ENCODE results near the gene MED26. TPM values are rescaled to one million over a fixed set of nuclear protein-coding genes. Genes with fewer than 3 reads are reported as not detected.
A peak's percentile ranks its signal among the peaks of the same experiment; 100 is the strongest.

Gene MED26
- total and polyA plus RNA-seq, 2 of the 8 experiments (the other 6 are each of a cell fraction or from before 2014, with no cell fraction given) = 5.3 to 10.7 TPM

- no peaks in the 10 kb centered on the region for H3K27me3 ChIP-seq (replicated peaks in 1 of 4; ENCODE audit: control insufficient read depth in 3 of 4, extremely low read depth in 1 of 4, insufficient read depth in 3 of 4, low read length in 3 of 4)
- H4K91ac ChIP-seq (replicated peaks; ENCODE audit: insufficient read length, low read length) = no peak overlapping the region
- H2AFZ ChIP-seq (ENCODE audit: low read length) = no peak overlapping the region
- H3K4me3 ChIP-seq (ENCODE audit: extremely low read depth in 1 of 4, insufficient read depth in 2 of 4, low read depth in 3 of 4, low read length in 4 of 4) = no peak overlapping the region
- H2AK5ac ChIP-seq (ENCODE audit: low read depth, low read length) = no peak overlapping the region
- H3K4me2 ChIP-seq (ENCODE audit: insufficient read depth in 1 of 2, low read depth in 2 of 2, low read length in 2 of 2) = no peak overlapping the region
- 91% methylated on average over 42 of the region's 52 CpGs; no CpG with 5 or more reads in 1 of the 2 experiments for WGBS, 2 experiments (ENCODE audit: extremely low coverage in 1 of 2, insufficient coverage in 1 of 2, insufficient read length in 1 of 2, insufficient replicate concordance in 2 of 2, low coverage in 1 of 2, low lambda C conversion rate in 2 of 2, missing lambda C conversion rate in 1 of 2)
- FAIRE-seq (no peak), DNase-seq (ENCODE audit: low read depth in 1 of 2, low spot score in 2 of 2) (no peak)
- no peak overlapping the region for H3K9ac ChIP-seq (replicated peaks in 1 of 4; ENCODE audit: extremely low read depth in 1 of 4, low read depth in 3 of 4, low read length in 3 of 4)
- H3K4me1 ChIP-seq (replicated peaks in 1 of 4; ENCODE audit: control insufficient read depth in 3 of 4, insufficient read depth in 4 of 4, low read length in 3 of 4) = peaks cover 0 to 3% (median 0%) of the 10 kb centered on the region in 4 experiments; a peak in 4 of 7 replicates
- H2BK15ac ChIP-seq (ENCODE audit: low read length) = no peak overlapping the region
- TF ChIP-seq RAD21 (IDR thresholded peaks at IDR 0.05 in 1 of 2, conservative IDR thresholded peaks at IDR 0.05 in 1 of 2; ENCODE audit: low read depth in 2 of 2, low read length in 2 of 2) (no peak), TEAD4 (IDR thresholded peaks at IDR 0.05; ENCODE audit: low read depth, low read length) (no peak), POLR2AphosphoS5 (IDR thresholded peaks at IDR 0.05; ENCODE audit: low read depth, low read length) (no peak), EZH2 (IDR thresholded peaks at IDR 0.05; ENCODE audit: low read depth, low read length, severe bottlenecking) (no peak)
- H4K20me1 ChIP-seq (replicated peaks in 1 of 2; ENCODE audit: control insufficient read depth in 1 of 2, insufficient read depth in 2 of 2, low read length in 2 of 2) = peaks cover 16 to 26% of the 10 kb centered on the region in 2 experiments
- no peak overlapping the region for H3K23ac ChIP-seq (ENCODE audit: insufficient read length)
- no peak overlapping the region for H3K4ac ChIP-seq (replicated peaks; ENCODE audit: insufficient read length, low read depth, low read length)
- no peak overlapping the region for H3K14ac ChIP-seq (ENCODE audit: insufficient read length)
- no peak overlapping the region for H3K56ac ChIP-seq (replicated peaks; ENCODE audit: insufficient read length, low read depth, low read length)
- H2BK12ac ChIP-seq (ENCODE audit: low read depth, low read length) = no peak overlapping the region
- H3K27ac ChIP-seq (ENCODE audit: low read depth, low read length) = no peak overlapping the region
- H2BK120ac ChIP-seq (replicated peaks; ENCODE audit: low read depth, low read length) = no peak overlapping the region
- H3K79me1 ChIP-seq (ENCODE audit: low read depth, low read length) = peaks cover 33% of the 10 kb centered on the region
- H2BK5ac ChIP-seq (ENCODE audit: low read depth, low read length) = no peak overlapping the region
- peak overlapping the region; percentile 35; the same call in 1 of the 2 replicates for H4K8ac ChIP-seq (ENCODE audit: extremely low read depth, insufficient read depth, low read length)
- no peaks in the 10 kb centered on the region for H3K9me3 ChIP-seq (ENCODE audit: insufficient read depth in 2 of 2, low read depth in 1 of 2, low read length in 1 of 2)
- peaks cover 4% of the 10 kb centered on the region; the same call in 1 of the 2 replicates for H3K23me2 ChIP-seq (ENCODE audit: low read depth, low read length)
- ChIA-PET CTCF (ENCODE audit: partially characterized antibody) (interaction anchor here (0.7 kb wide), 1 partner anchor 70 kb away, joined by 3 read pairs; no protein-coding TSS in a partner anchor), POLR2A (ENCODE audit: partially characterized antibody) (interaction anchor here (0.7 to 2.6 kb wide), 6 partner anchors 7 to 51 kb away, joined by 3 to 11 read pairs (median 4); partner anchors contain the start of gene MED26)
- H3K79me2 ChIP-seq (ENCODE audit: control insufficient read depth in 1 of 2, insufficient read depth in 2 of 2, low read length in 2 of 2) = peaks cover 0 to 62% of the 10 kb centered on the region in 2 experiments; a peak in 2 of 4 replicates
- peaks cover 0 to 18% (median 7%) of the 10 kb centered on the region in 4 experiments; a peak in 6 of 8 replicates for H3K36me3 ChIP-seq (ENCODE audit: control insufficient read depth in 2 of 4, insufficient read depth in 4 of 4, low read length in 3 of 4)
- H4K5ac ChIP-seq (ENCODE audit: insufficient read length, low read depth, low read length) = no peak overlapping the region
- no peak overlapping the region for H2BK20ac ChIP-seq (ENCODE audit: low read length)
- no peak overlapping the region for H3K18ac ChIP-seq (ENCODE audit: extremely low read depth, low read length)
Observed at GRCh38 chr19:16576690-16577530, 51.1 kb downstream of the MED26 start.

Data from H1 (cell line).